Ishikawa (cell line): ENCODE results near the gene CCDC88C.

Experiments used
- CEBPB ChIP-seq: IDR thresholded peaks from 2 replicates; pipeline ENCODE4 v1.6.1; 2012
- CREB1 ChIP-seq: IDR thresholded peaks from 2 replicates; pipeline ENCODE4 v1.6.1; 2012; ENCODE audit warnings: low read depth
- EGR1 ChIP-seq: IDR thresholded peaks from 2 replicates; pipeline ENCODE4 v1.6.1; 2012
- EP300 ChIP-seq: IDR thresholded peaks from 2 replicates; pipeline ENCODE4 v1.6.1; 2012; ENCODE audit warnings: borderline replicate concordance
- FOXM1 ChIP-seq: IDR thresholded peaks from 2 replicates; pipeline ENCODE4 v1.6.1; 2012; ENCODE audit warnings: low read depth, borderline replicate concordance
- NFIC ChIP-seq: IDR thresholded peaks from 2 replicates; pipeline ENCODE4 v1.6.1; 2012
- RAD21 ChIP-seq: IDR thresholded peaks from 2 replicates; pipeline ENCODE4 v1.6.1; 2012; ENCODE audit warnings: low read depth
- TAF1 ChIP-seq: IDR thresholded peaks from 2 replicates; pipeline ENCODE4 v1.6.1; 2012; ENCODE audit warnings: low read depth, mild to moderate bottlenecking
- TCF12 ChIP-seq: IDR thresholded peaks from 2 replicates; pipeline ENCODE4 v1.6.1; 2012; ENCODE audit warnings: low read depth
- TEAD4 ChIP-seq: IDR thresholded peaks from 2 replicates; pipeline ENCODE4 v1.6.1; 2012
- YY1 ChIP-seq: IDR thresholded peaks from 2 replicates; pipeline ENCODE4 v1.6.1; 2012; ENCODE audit warnings: low read depth
- ZBTB7A ChIP-seq: IDR thresholded peaks from 2 replicates; pipeline ENCODE4 v1.6.1; 2012; ENCODE audit warnings: low read depth
- TF ChIP-seq, protein P1 (sequence below): IDR thresholded peaks from 2 replicates; pipeline ENCODE4 v1.6.1; 2012; ENCODE audit warnings: low read depth, mild to moderate bottlenecking
- TF ChIP-seq, protein P2 (sequence below): IDR thresholded peaks from 2 replicates; pipeline ENCODE4 v1.6.1; 2012
- TF ChIP-seq, protein P3 (sequence below): IDR thresholded peaks from 2 replicates; pipeline ENCODE4 v1.6.1; 2012

CCDC88C gene

DNA sequence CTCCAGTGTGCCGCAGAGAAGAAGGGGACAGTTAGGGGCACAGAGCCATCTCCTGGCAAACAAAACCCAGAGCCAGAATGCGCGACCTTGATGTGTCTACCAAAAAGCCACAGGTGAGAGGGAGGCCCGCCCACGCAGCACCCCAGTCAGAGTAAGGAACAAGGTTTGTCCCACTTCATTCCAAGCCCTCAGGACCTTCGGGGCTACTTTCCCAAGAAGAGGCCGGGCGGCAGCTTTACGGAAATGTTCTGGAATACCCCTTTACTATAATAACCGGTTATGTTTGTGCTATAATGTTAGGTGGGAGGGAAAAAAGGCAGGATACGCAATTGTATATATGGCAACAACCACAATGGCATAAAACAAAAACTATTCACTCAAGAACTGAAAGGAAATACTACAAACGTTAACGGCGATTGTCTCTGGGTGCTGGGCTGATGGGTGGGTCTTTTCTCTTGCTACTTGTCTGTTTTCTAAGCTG is 12.3 kb downstream of the CCDC88C start:
- TF ChIP-seq YY1 (no peak), TCF12 (no peak), RAD21 (no peak), CEBPB (no peak), TEAD4 (no peak), FOXM1 (no peak), EP300 (no peak)
- TF ChIP-seq, protein P1, sequence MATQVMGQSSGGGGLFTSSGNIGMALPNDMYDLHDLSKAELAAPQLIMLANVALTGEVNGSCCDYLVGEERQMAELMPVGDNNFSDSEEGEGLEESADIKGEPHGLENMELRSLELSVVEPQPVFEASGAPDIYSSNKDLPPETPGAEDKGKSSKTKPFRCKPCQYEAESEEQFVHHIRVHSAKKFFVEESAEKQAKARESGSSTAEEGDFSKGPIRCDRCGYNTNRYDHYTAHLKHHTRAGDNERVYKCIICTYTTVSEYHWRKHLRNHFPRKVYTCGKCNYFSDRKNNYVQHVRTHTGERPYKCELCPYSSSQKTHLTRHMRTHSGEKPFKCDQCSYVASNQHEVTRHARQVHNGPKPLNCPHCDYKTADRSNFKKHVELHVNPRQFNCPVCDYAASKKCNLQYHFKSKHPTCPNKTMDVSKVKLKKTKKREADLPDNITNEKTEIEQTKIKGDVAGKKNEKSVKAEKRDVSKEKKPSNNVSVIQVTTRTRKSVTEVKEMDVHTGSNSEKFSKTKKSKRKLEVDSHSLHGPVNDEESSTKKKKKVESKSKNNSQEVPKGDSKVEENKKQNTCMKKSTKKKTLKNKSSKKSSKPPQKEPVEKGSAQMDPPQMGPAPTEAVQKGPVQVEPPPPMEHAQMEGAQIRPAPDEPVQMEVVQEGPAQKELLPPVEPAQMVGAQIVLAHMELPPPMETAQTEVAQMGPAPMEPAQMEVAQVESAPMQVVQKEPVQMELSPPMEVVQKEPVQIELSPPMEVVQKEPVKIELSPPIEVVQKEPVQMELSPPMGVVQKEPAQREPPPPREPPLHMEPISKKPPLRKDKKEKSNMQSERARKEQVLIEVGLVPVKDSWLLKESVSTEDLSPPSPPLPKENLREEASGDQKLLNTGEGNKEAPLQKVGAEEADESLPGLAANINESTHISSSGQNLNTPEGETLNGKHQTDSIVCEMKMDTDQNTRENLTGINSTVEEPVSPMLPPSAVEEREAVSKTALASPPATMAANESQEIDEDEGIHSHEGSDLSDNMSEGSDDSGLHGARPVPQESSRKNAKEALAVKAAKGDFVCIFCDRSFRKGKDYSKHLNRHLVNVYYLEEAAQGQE, result no peak

DNA sequence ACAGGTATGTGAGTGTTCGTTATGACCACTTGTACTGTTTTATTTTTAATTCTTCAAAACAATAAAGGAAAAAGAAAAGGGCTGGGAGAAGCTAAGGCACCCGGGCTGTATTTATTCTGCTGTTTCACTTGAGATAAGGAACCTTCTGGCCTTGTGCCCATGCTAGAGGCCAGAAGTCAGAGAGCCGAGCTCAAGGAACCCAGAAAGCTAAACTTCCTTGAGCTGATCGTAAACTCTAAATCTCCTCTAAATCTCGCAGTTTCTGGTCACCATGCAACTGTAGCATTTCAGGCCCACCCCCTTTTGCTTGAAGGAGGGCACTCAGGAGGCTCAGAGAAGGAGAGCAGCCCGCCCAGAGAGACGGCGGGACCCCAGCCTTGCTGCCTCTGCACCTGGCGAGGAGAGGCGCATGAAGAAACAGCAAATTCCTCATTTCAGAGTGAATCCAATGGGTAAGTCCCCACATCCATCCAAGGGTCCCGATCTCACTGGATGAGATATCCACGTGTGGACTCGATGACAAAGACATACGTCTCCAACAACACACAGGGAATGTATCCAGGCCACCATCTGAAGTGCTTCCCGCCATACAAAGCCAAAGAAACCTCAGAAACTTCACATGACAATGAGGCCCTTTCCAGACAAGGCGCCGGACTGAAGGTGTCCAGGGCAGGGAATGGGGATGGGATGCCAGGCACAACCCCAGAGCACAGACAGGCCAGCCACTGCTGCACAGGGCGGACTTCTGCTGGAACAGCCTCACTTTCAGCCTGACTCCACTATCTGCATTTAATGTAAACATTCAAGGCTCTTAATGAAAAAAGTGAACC is 14.6 kb downstream of the CCDC88C start:
- TF ChIP-seq, protein P2, sequence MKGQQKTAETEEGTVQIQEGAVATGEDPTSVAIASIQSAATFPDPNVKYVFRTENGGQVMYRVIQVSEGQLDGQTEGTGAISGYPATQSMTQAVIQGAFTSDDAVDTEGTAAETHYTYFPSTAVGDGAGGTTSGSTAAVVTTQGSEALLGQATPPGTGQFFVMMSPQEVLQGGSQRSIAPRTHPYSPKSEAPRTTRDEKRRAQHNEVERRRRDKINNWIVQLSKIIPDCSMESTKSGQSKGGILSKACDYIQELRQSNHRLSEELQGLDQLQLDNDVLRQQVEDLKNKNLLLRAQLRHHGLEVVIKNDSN, result no peak
- TF ChIP-seq EGR1 (no peak), TCF12 (no peak), EP300 (no peak), CEBPB (no peak), YY1 (no peak), TEAD4 (no peak), TAF1 (no peak), ZBTB7A (no peak), FOXM1 (no peak), CREB1 (no peak), RAD21 (no peak), NFIC (no peak)
- TF ChIP-seq, protein P3, sequence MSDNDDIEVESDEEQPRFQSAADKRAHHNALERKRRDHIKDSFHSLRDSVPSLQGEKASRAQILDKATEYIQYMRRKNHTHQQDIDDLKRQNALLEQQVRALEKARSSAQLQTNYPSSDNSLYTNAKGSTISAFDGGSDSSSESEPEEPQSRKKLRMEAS, result no peak
- TF ChIP-seq, protein P1, result no peak

DNA sequence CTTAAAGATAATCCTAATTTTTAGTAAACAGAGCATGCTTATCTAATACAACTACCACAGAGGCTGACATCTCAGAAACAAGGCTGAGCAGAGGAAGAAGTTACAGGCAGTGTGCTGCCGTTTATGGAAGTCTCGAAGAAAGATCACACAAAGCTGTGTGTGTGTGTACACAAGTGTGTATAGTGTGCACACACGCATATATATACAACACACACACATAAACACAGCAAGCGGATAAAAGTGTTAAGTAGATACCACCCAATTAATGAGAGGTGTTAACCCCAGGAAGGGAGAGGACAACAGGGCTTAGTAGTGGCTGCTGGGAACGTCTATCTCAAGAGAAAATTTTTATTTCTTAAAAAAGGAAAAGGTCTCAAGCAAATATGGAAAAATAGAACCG is 15.3 kb downstream of the CCDC88C start:
- TF ChIP-seq FOXM1, result no peak
- no peak for TF ChIP-seq TAF1
- TF ChIP-seq ZBTB7A, result no peak
- no peak for TF ChIP-seq CREB1
- no peak for TF ChIP-seq NFIC
- TF ChIP-seq TCF12, result no peak
- TF ChIP-seq YY1, result no peak
- no peak for TF ChIP-seq RAD21
- TF ChIP-seq, protein P2, result no peak
- TF ChIP-seq TEAD4, result no peak

DNA sequence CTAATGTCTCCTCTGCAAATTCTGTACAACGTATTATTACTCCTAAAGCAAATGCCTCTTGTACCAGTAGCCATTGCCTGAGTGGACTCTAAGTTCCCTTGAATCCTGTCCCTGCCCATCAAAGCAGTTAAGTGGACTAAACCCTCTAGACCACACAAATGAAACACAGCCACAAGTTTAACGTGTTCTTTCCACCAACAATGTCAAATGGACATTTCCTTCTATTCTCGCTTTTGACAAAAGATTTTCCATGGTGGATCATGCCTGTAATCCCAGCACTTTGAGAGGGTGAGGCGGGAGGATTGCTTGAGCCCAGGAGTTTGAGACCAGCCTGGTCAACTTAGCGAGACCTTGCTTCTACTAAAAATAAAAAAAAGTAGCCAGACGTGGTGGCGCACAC is 15.9 kb downstream of the CCDC88C start:
- TF ChIP-seq, protein P1, result no peak
- TF ChIP-seq EGR1, result no peak

DNA sequence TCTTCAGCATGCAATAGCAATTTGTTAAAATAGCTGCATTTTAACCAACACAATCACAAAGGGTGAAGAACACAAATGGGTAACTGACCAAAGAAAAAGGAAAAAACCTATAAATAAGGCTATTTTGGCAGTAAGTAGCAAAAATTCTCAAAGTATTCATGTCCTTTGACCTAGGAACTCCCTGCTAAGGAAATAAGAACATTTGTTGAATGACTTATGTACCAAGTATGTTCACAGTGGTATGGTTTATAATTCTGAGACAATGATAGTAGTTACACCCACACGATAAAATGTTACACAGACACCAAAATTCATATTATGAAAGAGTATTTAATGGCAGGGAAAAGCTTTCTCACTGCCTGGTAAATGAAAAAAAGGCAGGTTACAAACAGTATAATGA is 16.9 kb downstream of the CCDC88C start:
- TF ChIP-seq, protein P1, result no peak
- TF ChIP-seq, protein P3, result no peak
- TF ChIP-seq CREB1 (no peak), NFIC (no peak), TCF12 (no peak), TAF1 (no peak), CEBPB (no peak)
